Measurements from ENCODE around the gene NNT.

DNA sequence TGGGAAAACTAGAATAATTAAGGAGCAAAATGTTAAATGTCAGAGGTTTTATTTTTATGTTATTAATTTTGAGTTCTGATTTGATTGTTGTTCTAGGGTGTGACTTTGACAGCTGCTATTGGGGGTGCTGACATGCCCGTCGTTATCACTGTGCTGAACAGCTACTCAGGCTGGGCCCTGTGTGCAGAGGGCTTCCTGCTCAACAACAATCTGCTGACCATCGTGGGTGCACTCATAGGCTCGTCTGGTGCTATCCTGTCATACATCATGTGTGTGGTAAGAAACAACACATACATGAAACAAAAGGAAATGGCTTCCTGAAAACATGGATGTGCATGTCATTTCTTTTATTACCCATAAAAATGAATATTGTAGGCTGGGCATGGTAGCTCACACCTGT lies 56.1 kb downstream of the NNT start:
- TF ChIP-seq, protein P1, sequence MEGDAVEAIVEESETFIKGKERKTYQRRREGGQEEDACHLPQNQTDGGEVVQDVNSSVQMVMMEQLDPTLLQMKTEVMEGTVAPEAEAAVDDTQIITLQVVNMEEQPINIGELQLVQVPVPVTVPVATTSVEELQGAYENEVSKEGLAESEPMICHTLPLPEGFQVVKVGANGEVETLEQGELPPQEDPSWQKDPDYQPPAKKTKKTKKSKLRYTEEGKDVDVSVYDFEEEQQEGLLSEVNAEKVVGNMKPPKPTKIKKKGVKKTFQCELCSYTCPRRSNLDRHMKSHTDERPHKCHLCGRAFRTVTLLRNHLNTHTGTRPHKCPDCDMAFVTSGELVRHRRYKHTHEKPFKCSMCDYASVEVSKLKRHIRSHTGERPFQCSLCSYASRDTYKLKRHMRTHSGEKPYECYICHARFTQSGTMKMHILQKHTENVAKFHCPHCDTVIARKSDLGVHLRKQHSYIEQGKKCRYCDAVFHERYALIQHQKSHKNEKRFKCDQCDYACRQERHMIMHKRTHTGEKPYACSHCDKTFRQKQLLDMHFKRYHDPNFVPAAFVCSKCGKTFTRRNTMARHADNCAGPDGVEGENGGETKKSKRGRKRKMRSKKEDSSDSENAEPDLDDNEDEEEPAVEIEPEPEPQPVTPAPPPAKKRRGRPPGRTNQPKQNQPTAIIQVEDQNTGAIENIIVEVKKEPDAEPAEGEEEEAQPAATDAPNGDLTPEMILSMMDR (IDR thresholded peaks at IDR 0.05), result no peak
- TF ChIP-seq POLR2A (IDR thresholded peaks at IDR 0.05), result no peak
